MM.1S (cell line): ENCODE measurements around the gene NRSN1.

Experiments
- DNase-seq: peaks from one replicate; pipeline ENCODE4 v3.0.0-alpha.2; 2015
- H2AFZ ChIP-seq: fragments of 300-600 bp; sonication (generic); 2 replicates; pipeline ENCODE4 v1.6.0; 2016; ENCODE audit warnings: antibody characterized with exemption, low read length
- H3F3A ChIP-seq: fragments of 300-600 bp; sonication (generic); 2 replicates; pipeline ENCODE4 v1.6.1; 2016; ENCODE audit warnings: mild to moderate bottlenecking, antibody characterized with exemption, low read length, moderate library complexity, mixed read lengths; ENCODE audit not compliant: insufficient read depth
- H3K27ac ChIP-seq: fragments of 300-600 bp; sonication (generic); 2 replicates; pipeline ENCODE4 v1.5.1; 2016; ENCODE audit warnings: mild to moderate bottlenecking, low read length
- H3K27me3 ChIP-seq: fragments of 300-600 bp; sonication (generic); replicated peaks from 2 replicates; pipeline ENCODE4 v1.6.0; 2016; ENCODE audit warnings: low read length; ENCODE audit not compliant: insufficient read depth
- H3K36me3 ChIP-seq: fragments of 300-600 bp; sonication (generic); replicated peaks from 2 replicates; pipeline ENCODE4 v1.6.1; 2016; ENCODE audit warnings: mild to moderate bottlenecking, low read length, mixed read lengths; ENCODE audit not compliant: insufficient read depth
- H3K4me1 ChIP-seq: fragments of 300-600 bp; sonication (generic); 2 replicates; pipeline ENCODE4 v1.6.1; 2016; ENCODE audit warnings: low read length, mixed read lengths
- H3K4me2 ChIP-seq: fragments of 300-600 bp; sonication (generic); 2 replicates; pipeline ENCODE4 v1.6.0; 2016; ENCODE audit warnings: low read depth, low read length
- H3K4me3 ChIP-seq: fragments of 300-600 bp; sonication (generic); 2 replicates; pipeline ENCODE4 v1.5.1; 2016; ENCODE audit warnings: low read length, mixed read lengths
- H3K79me2 ChIP-seq: fragments of 300-600 bp; sonication (generic); 2 replicates; pipeline ENCODE4 v1.6.1; 2016; ENCODE audit warnings: mixed run types, low read length, mixed read lengths
- H3K9ac ChIP-seq: fragments of 300-600 bp; sonication (generic); 2 replicates; pipeline ENCODE4 v1.6.1; 2016; ENCODE audit warnings: low read length, mixed read lengths
- H3K9me2 ChIP-seq: fragments of 300-600 bp; sonication (generic); replicated peaks from 2 replicates; pipeline ENCODE4 v1.6.1; 2016; ENCODE audit warnings: mild to moderate bottlenecking, low read length, mixed read lengths; ENCODE audit not compliant: insufficient read depth
- H3K9me3 ChIP-seq: fragments of 300-600 bp; sonication (generic); replicated peaks from 2 replicates; pipeline ENCODE4 v1.6.1; 2016; ENCODE audit warnings: mild to moderate bottlenecking, low read length, mixed read lengths; ENCODE audit not compliant: insufficient read depth
- H4K20me1 ChIP-seq: fragments of 300-600 bp; sonication (generic); 2 replicates; pipeline ENCODE4 v1.6.1; 2016; ENCODE audit warnings: mild to moderate bottlenecking, low read length, moderate library complexity, mixed read lengths; ENCODE audit not compliant: insufficient read depth
- EZH2 ChIP-seq: fragments of 300-600 bp; sonication (generic); optimal IDR thresholded peaks from 2 replicates; pipeline ENCODE3; 2017; ENCODE audit warnings: low read depth, mild to moderate bottlenecking, antibody characterized with exemption, low read length, mixed read lengths
- EZH2phosphoT487 ChIP-seq: fragments of 300-600 bp; sonication (generic); IDR thresholded peaks from 2 replicates; pipeline ENCODE4 v1.6.1; 2018; ENCODE audit warnings: antibody characterized with exemption, low read length
- TF ChIP-seq, protein P1 (sequence below): fragments of 300-600 bp; sonication (generic); IDR thresholded peaks from 2 replicates; pipeline ENCODE4 v1.5.1; 2016; ENCODE audit warnings: antibody characterized with exemption, low read length, mixed read lengths

The NRSN1 gene

DNA sequence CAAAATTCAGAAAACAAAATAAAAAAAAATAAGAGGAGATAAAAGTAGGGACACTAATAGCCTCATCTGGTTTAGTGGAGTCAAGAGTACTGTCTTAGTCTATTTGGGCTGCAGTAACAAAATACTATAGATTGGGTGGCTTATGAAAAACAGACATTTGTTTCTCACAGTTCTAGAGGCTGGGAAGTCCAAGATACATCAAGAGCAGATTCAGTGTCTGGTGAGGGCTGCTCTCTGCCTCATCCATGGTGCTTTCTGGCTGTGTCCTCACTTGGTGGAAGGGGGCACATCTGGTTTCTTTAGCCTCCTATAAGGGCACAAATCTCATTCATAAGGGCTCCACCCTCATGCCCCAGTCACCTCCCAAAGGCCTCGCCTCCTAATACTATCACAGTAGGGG is 26.0 kb downstream of the NRSN1 start:
- Histone ChIP-seq H3K27me3 (no peaks in the 10 kb centered on the region), H3K4me2 (no peak overlapping the region), H3F3A (no peaks in the 10 kb centered on the region), H3K79me2 (no peaks in the 10 kb centered on the region), H3K9ac (no peak overlapping the region), H3K36me3 (no peaks in the 10 kb centered on the region), H3K9me2 (no peaks in the 10 kb centered on the region), H4K20me1 (no peaks in the 10 kb centered on the region), H2AFZ (no peak overlapping the region), H3K4me1 (no peaks in the 10 kb centered on the region), H3K27ac (no peak overlapping the region), H3K4me3 (no peak overlapping the region), H3K9me3 (no peaks in the 10 kb centered on the region)
- TF ChIP-seq, protein P1, sequence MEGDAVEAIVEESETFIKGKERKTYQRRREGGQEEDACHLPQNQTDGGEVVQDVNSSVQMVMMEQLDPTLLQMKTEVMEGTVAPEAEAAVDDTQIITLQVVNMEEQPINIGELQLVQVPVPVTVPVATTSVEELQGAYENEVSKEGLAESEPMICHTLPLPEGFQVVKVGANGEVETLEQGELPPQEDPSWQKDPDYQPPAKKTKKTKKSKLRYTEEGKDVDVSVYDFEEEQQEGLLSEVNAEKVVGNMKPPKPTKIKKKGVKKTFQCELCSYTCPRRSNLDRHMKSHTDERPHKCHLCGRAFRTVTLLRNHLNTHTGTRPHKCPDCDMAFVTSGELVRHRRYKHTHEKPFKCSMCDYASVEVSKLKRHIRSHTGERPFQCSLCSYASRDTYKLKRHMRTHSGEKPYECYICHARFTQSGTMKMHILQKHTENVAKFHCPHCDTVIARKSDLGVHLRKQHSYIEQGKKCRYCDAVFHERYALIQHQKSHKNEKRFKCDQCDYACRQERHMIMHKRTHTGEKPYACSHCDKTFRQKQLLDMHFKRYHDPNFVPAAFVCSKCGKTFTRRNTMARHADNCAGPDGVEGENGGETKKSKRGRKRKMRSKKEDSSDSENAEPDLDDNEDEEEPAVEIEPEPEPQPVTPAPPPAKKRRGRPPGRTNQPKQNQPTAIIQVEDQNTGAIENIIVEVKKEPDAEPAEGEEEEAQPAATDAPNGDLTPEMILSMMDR, result no peak
- TF ChIP-seq EZH2phosphoT487 (no peak), EZH2 (no peak)
- DNase-seq, result no peak

DNA sequence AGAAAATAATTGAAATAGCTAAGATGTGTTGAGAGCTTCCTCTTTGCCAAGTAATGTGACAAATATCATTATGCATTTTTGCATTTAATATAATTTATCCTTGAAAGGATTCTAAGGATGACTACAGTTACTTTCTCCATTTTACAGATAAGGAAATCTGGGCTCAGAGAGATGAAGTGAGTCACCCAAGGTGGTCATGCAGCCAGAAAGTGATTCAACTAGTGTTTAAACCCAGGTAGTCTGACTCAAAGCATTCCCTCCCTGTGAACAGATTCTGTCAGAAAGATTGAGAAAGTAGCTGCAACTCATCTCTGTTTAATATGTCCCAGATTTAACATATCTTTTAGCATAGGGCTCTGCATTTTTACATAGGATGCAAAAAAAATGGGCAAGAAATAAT is 28.1 kb downstream of the NRSN1 start:
- Histone ChIP-seq H2AFZ (no peak overlapping the region), H3K9me3 (no peaks in the 10 kb centered on the region), H3K9me2 (no peaks in the 10 kb centered on the region), H3K4me1 (no peaks in the 10 kb centered on the region), H3F3A (no peaks in the 10 kb centered on the region), H3K4me3 (no peak overlapping the region), H3K4me2 (no peak overlapping the region), H3K27ac (no peak overlapping the region), H3K36me3 (no peaks in the 10 kb centered on the region), H3K9ac (no peak overlapping the region), H3K79me2 (no peaks in the 10 kb centered on the region), H3K27me3 (no peaks in the 10 kb centered on the region), H4K20me1 (no peaks in the 10 kb centered on the region)
- TF ChIP-seq EZH2phosphoT487 (no peak), EZH2 (no peak)
- TF ChIP-seq, protein P1, result no peak
- DNase-seq, result no peak

DNA sequence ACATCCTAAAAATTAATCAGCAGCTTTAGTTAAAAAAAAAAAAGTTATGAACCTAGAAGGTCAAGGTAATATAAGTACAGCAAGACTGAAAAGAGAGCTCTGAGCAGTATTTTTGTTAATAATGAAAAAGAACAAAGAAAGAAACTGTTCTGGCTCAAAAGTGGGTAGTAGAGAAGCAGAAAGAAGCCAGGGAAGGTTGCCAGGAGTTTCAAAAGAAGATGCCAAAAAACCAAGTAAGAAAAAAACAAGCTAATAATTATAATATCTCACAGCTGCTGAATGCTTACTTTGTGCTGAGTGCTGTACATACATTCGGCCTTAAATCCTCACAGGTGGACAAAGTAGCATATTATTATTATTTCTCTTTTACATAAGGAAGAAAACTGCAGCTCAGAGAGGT is 31.9 kb downstream of the NRSN1 start:
- no peak overlapping the region for H3K4me2 ChIP-seq
- H2AFZ ChIP-seq, result no peak overlapping the region
- H3K9me3 ChIP-seq, result no peaks in the 10 kb centered on the region
- H3K27me3 ChIP-seq, result no peaks in the 10 kb centered on the region
- TF ChIP-seq EZH2phosphoT487 (no peak), EZH2 (no peak)
- TF ChIP-seq, protein P1, result no peak
- no peak overlapping the region for H3K4me3 ChIP-seq
- H3K27ac ChIP-seq, result no peak overlapping the region
- no peaks in the 10 kb centered on the region for H3K79me2 ChIP-seq
- H3K9me2 ChIP-seq, result no peaks in the 10 kb centered on the region
- no peak overlapping the region for H3K9ac ChIP-seq
- no peaks in the 10 kb centered on the region for H3F3A ChIP-seq
- H3K36me3 ChIP-seq, result no peaks in the 10 kb centered on the region
- H3K4me1 ChIP-seq, result no peaks in the 10 kb centered on the region
- no peaks in the 10 kb centered on the region for H4K20me1 ChIP-seq
- DNase-seq, result no peak
